NCI-H1417 (cell line): Measurements from ENCODE around the gene OR2V2.

Experiments used
- DNase-seq, 3 experiments: peaks; one replicate each; lab custom pipeline; 2025; lab: John Stamatoyannopoulos, UW

OR2V2 gene

GRCh38 chr5:181207214-181207959, 60.0 kb downstream of the OR2V2 start:
- DNase-seq, result no peak

GRCh38 chr5:181207960-181208253, 60.5 kb downstream of the OR2V2 start:
- DNase-seq, result no peak
